K562 (cell line): ENCODE data around the gene HSD11B1L. TPM values are rescaled to one million over a fixed set of nuclear protein-coding genes. Genes with fewer than 3 reads are reported as not detected.

Source experiments
- ESRRA ChIP-seq: fragments of 450-650 bp; IDR thresholded peaks from 2 replicates; pipeline ENCODE4 v1.6.1; 2014; ENCODE audit warnings: low read depth, mild to moderate bottlenecking, moderate library complexity, borderline replicate concordance
- NELFE ChIP-seq: IDR thresholded peaks from 2 replicates; pipeline ENCODE4 v1.6.1; 2011; ENCODE audit warnings: mild to moderate bottlenecking; ENCODE audit not compliant: insufficient read depth, insufficient read length
- NR3C1 ChIP-seq: sonication (generic); formaldehyde crosslinking; IDR thresholded peaks from 2 replicates; pipeline ENCODE4 v1.8.1; 2022; ENCODE audit warnings: missing genetic modification reagents
- U2AF1 ChIP-seq: fragments of 200-400 bp; formaldehyde crosslinking; optimal IDR thresholded peaks from 2 replicates; pipeline ENCODE3; 2017; ENCODE audit warnings: mild to moderate bottlenecking, low read depth, low read length, moderate library complexity
- ZBTB33 ChIP-seq: sonication (generic); formaldehyde crosslinking; IDR thresholded peaks from 2 replicates; pipeline ENCODE4 v1.8.1; 2023; ENCODE audit warnings: mild to moderate bottlenecking, missing genetic modification reagents
- polyA plus RNA-seq, 8 experiments: library from polyadenylated mRNA; depleted of rRNA in 4 of 8; stranded (reverse) in 5 of 8; unstranded in 3 of 8; fragments of >200 nt; fragmentation: Nextera tagmentation in 2 of 8; fragmentation: Illumina TruSeq in 1 of 8; extraction: Ambion mirVana in 2 of 8; extraction: Trizol in 1 of 8; gene quantifications; 2 replicates each; pipeline versions ENCODE4 v1.2.1 to v1.2.3, GENCODE V29; 2011 to 2014; ENCODE audit warnings: inconsistent platforms in 1 of 8, missing spikeins in 1 of 8
- total RNA-seq, 7 experiments: library from RNA; depleted of rRNA in 6 of 7; stranded (reverse); fragments of >200 nt in 6 of 7; fragmentation: Illumina TruSeq in 2 of 7; extraction: Trizol in 2 of 7; gene quantifications; 2 replicates each; pipeline versions ENCODE4 v1.2.1 to v1.2.3, GENCODE V29; 2011 to 2021; ENCODE audit warnings: low replicate concordance in 1 of 7
- TF ChIP-seq, protein P1 (sequence below), 2 experiments: fragments of 450-650 bp in 1 of 2; sonication (generic) in 1 of 2; formaldehyde crosslinking in 1 of 2; IDR thresholded peaks; 2 replicates each; pipeline versions ENCODE4 v1.7.1 to v1.9.0; 2016 to 2022; ENCODE audit warnings: inconsistent platforms in 1 of 2, mild to moderate bottlenecking in 1 of 2, missing genetic modification reagents in 1 of 2
- TF ChIP-seq, protein P2 (sequence below): fragments of 250-450 bp; sonication (Bioruptor Pico); IDR thresholded peaks from 2 replicates; pipeline ENCODE4 v1.4.0; 2020

The HSD11B1L gene
- total and polyA plus RNA-seq, 9 of the 15 experiments (the other 6 are each of a cell fraction or from before 2014, with no cell fraction given) = 0.31 to 7.7 (median 2.3) TPM

DNA sequence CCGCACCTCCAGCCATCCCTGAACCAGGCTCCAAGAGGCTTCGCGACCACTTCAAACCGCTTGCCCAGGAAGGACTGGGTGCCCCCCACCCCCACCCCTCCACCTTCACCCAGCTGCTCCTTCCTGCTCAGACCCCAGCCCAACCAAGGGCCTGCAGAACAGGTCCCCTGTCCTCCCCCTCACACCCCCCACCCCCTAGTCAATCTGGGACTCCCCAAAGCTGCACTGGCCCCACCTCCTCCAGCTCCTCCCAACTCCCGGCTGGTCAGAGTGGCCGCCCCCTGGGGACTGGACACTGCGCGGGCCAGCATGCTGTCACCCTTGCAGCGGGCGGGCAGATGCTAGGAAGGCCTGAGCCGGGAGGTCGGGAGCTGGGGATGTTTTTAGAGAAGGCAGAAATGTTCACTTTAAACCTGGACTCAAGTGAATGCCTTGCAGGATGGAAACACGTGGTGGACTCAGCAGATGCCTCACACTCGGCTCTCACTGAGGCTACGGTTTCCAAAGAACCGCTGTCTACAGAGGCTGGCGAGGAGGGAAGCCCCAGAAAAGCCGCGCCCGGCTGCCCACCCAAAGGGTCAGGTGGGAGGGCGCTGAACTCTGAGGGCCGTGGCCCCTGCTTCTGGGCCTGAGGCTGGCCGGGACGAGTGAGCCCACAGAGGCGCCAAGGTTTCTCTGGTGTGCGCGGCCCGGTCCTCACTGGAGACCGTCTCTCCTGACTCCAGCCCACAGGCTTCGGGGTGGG is 17.2 kb downstream of the HSD11B1L start (continued):
- TF ChIP-seq, protein P1, sequence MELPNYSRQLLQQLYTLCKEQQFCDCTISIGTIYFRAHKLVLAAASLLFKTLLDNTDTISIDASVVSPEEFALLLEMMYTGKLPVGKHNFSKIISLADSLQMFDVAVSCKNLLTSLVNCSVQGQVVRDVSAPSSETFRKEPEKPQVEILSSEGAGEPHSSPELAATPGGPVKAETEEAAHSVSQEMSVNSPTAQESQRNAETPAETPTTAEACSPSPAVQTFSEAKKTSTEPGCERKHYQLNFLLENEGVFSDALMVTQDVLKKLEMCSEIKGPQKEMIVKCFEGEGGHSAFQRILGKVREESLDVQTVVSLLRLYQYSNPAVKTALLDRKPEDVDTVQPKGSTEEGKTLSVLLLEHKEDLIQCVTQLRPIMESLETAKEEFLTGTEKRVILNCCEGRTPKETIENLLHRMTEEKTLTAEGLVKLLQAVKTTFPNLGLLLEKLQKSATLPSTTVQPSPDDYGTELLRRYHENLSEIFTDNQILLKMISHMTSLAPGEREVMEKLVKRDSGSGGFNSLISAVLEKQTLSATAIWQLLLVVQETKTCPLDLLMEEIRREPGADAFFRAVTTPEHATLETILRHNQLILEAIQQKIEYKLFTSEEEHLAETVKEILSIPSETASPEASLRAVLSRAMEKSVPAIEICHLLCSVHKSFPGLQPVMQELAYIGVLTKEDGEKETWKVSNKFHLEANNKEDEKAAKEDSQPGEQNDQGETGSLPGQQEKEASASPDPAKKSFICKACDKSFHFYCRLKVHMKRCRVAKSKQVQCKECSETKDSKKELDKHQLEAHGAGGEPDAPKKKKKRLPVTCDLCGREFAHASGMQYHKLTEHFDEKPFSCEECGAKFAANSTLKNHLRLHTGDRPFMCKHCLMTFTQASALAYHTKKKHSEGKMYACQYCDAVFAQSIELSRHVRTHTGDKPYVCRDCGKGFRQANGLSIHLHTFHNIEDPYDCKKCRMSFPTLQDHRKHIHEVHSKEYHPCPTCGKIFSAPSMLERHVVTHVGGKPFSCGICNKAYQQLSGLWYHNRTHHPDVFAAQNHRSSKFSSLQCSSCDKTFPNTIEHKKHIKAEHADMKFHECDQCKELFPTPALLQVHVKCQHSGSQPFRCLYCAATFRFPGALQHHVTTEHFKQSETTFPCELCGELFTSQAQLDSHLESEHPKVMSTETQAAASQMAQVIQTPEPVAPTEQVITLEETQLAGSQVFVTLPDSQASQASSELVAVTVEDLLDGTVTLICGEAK (IDR thresholded peaks at IDR 0.05) = no peak
- TF ChIP-seq, protein P1 (CRISPR knock-in tag; IDR thresholded peaks at IDR 0.05) = no peak
- TF ChIP-seq U2AF1 (no peak), NELFE (no peak), ZBTB33 (CRISPR knock-in tag) (peak; percentile 9; the same call in 1 of the 2 replicates), ESRRA (no peak), NR3C1 (CRISPR knock-in tag) (no peak)
- TF ChIP-seq, protein P2, sequence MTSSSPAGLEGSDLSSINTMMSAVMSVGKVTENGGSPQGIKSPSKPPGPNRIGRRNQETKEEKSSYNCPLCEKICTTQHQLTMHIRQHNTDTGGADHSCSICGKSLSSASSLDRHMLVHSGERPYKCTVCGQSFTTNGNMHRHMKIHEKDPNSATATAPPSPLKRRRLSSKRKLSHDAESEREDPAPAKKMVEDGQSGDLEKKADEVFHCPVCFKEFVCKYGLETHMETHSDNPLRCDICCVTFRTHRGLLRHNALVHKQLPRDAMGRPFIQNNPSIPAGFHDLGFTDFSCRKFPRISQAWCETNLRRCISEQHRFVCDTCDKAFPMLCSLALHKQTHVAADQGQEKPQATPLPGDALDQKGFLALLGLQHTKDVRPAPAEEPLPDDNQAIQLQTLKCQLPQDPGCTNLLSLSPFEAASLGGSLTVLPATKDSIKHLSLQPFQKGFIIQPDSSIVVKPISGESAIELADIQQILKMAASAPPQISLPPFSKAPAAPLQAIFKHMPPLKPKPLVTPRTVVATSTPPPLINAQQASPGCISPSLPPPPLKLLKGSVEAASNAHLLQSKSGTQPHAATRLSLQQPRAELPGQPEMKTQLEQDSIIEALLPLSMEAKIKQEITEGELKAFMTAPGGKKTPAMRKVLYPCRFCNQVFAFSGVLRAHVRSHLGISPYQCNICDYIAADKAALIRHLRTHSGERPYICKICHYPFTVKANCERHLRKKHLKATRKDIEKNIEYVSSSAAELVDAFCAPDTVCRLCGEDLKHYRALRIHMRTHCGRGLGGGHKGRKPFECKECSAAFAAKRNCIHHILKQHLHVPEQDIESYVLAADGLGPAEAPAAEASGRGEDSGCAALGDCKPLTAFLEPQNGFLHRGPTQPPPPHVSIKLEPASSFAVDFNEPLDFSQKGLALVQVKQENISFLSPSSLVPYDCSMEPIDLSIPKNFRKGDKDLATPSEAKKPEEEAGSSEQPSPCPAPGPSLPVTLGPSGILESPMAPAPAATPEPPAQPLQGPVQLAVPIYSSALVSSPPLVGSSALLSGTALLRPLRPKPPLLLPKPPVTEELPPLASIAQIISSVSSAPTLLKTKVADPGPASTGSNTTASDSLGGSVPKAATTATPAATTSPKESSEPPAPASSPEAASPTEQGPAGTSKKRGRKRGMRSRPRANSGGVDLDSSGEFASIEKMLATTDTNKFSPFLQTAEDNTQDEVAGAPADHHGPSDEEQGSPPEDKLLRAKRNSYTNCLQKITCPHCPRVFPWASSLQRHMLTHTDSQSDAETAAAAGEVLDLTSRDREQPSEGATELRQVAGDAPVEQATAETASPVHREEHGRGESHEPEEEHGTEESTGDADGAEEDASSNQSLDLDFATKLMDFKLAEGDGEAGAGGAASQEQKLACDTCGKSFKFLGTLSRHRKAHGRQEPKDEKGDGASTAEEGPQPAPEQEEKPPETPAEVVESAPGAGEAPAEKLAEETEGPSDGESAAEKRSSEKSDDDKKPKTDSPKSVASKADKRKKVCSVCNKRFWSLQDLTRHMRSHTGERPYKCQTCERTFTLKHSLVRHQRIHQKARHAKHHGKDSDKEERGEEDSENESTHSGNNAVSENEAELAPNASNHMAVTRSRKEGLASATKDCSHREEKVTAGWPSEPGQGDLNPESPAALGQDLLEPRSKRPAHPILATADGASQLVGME (CRISPR knock-in tag) = no peak
